ENCODE results near the gene NUP133.

NUP133 gene

DNA sequence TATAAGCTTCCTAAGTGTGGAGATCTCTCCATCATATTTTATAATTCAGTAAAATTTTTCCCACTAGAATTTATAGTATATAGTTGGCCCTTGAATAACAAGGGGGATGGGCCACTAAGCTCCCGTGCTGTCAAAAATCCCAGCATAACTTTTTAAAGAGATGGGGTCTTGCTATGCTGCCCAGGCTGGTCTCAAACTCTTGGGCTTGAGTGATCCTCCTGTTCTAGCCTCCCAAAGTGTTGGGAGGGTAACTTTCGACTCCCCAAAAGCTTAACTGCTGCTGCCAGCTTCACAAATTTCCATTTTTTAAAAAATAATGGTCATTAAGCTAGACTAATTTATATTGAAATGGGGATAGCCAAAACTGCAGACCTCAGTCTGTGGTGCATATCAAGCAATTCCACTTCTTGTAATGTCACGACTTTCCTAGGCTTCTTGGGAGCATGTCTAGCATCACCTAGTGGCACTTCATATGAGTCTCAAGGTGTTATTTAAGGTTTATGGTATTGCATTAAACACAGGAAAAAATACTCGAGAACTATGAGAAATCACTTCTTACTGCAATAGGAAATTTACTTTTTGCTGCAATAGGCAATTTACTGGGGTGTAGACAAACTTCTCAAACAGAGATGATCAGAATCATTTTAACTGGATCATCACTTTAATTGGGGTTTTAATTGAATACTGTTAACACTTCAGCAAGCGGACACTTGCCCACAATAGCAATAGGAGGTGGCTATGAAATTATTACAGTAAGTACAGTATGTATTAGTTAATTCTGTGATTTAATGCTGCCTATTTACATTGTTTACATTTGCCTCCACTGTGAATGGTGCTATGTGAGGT is 55.0 kb downstream of the NUP133 start:
- no peak overlapping the region for H3K9ac ChIP-seq (ENCODE audit: low read length in 2 of 2)
- no peaks in the 10 kb centered on the region for H3K4me1 ChIP-seq (ENCODE audit: control insufficient read depth, insufficient read depth, low read length)
- H3K4me3 ChIP-seq (ENCODE audit: low read length in 2 of 2) = no peak overlapping the region
- H3K27ac ChIP-seq (ENCODE audit: low read length) = no peak overlapping the region
- H3K9me3 ChIP-seq (ENCODE audit: control insufficient read depth in 2 of 2, low read length in 2 of 2) = no peaks in the 10 kb centered on the region
- H3K27me3 ChIP-seq (ENCODE audit: control insufficient read depth in 1 of 2, insufficient read depth in 2 of 2, low read length in 2 of 2) = no peaks in the 10 kb centered on the region
- H3K36me3 ChIP-seq (ENCODE audit: control insufficient read depth in 2 of 2, insufficient read depth in 2 of 2, low read length in 2 of 2) = peaks cover 15 to 33% of the 10 kb centered on the region in 2 donors

DNA sequence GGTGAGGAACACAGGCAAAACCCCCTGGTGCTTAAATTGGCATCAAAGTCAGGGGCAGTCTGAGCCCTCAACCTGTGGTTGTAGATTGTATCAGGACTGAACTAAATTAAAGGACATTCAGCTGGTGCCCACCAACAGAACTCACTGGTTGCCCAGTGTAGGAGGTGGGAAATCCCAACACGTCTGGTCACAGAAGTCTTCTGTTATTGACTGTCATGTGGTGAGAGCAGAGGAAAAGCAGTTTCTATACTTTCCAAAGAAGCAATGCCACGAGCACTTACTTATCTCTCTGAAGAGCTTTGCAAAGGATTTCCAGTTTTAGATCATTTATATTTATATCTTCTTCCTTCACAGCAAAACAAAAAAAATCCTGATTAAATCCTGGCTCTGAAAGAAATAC is 59.3 kb downstream of the NUP133 start:
- H3K9ac ChIP-seq (ENCODE audit: low read length in 2 of 2) = no peak overlapping the region

DNA sequence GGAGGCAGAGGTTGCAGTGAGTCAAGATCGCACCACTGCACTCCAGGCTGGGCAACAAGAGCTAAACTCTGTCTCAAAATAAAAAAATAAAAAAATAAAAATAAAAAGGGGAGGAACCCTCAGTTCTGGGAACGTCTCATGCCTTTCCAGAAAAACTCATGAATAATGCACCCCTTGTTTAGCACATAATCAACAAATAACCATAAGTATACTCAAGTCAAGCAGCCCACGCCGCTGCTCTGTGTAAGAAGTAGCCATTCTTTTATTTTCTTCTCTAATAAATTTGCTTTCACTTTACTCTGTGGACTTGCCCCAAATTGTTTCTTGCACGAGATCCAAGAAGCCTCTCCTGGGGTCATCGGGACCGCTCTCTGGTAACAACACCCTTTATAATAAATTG is 59.8 kb downstream of the NUP133 start:
- Histone ChIP-seq H3K9ac (ENCODE audit: low read length in 2 of 2) (no peak overlapping the region), H3K4me3 (ENCODE audit: low read length in 2 of 2) (no peak overlapping the region), H3K27ac (ENCODE audit: low read length) (no peak overlapping the region), H3K4me1 (ENCODE audit: control insufficient read depth, insufficient read depth, low read length) (no peaks in the 10 kb centered on the region), H3K9me3 (ENCODE audit: control insufficient read depth in 2 of 2, low read length in 2 of 2) (no peaks in the 10 kb centered on the region), H3K27me3 (ENCODE audit: control insufficient read depth in 1 of 2, insufficient read depth in 2 of 2, low read length in 2 of 2) (no peaks in the 10 kb centered on the region), H3K36me3 (ENCODE audit: control insufficient read depth in 2 of 2, insufficient read depth in 2 of 2, low read length in 2 of 2) (peaks cover 16 to 32% of the 10 kb centered on the region in 2 donors)

More for the DNA sequence above, 59.3 kb downstream of the NUP133 start:
- Histone ChIP-seq H3K4me1 (ENCODE audit: control insufficient read depth, insufficient read depth, low read length) (no peaks in the 10 kb centered on the region), H3K36me3 (ENCODE audit: control insufficient read depth in 2 of 2, insufficient read depth in 2 of 2, low read length in 2 of 2) (peaks cover 17 to 32% of the 10 kb centered on the region in 2 donors), H3K9me3 (ENCODE audit: control insufficient read depth in 2 of 2, low read length in 2 of 2) (no peaks in the 10 kb centered on the region), H3K4me3 (ENCODE audit: low read length in 2 of 2) (no peak overlapping the region), H3K27me3 (ENCODE audit: control insufficient read depth in 1 of 2, insufficient read depth in 2 of 2, low read length in 2 of 2) (no peaks in the 10 kb centered on the region), H3K27ac (ENCODE audit: low read length) (no peak overlapping the region)

DNA sequence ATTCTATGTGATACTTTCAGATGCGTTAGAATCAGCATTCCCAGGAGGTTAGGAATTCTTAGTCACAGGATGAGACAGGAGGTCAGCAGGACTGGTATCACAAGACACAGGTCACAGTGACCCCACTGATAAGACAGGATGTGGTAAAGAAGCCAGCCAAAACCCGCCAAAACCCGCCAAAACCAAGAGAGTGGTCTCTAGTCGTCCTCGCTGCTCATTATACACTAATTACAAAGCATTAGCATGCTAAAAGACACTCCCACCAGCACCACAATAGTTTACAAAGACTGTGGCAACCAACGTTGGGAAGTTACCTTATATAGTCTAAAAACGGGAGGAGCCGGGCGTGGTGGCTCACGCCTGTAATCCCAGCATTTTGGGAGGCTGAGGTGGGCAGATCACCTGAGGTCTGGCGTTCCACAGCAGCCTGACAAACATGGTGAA is 60.3 kb downstream of the NUP133 start:
- Histone ChIP-seq H3K9ac (ENCODE audit: low read length in 2 of 2) (no peak overlapping the region), H3K4me1 (ENCODE audit: control insufficient read depth, insufficient read depth, low read length) (no peaks in the 10 kb centered on the region), H3K27ac (ENCODE audit: low read length) (no peak overlapping the region), H3K4me3 (ENCODE audit: low read length in 2 of 2) (no peak overlapping the region), H3K27me3 (ENCODE audit: control insufficient read depth in 1 of 2, insufficient read depth in 2 of 2, low read length in 2 of 2) (no peaks in the 10 kb centered on the region), H3K36me3 (ENCODE audit: control insufficient read depth in 2 of 2, insufficient read depth in 2 of 2, low read length in 2 of 2) (peaks cover 16 to 32% of the 10 kb centered on the region in 2 donors), H3K9me3 (ENCODE audit: control insufficient read depth in 2 of 2, low read length in 2 of 2) (no peaks in the 10 kb centered on the region)

DNA sequence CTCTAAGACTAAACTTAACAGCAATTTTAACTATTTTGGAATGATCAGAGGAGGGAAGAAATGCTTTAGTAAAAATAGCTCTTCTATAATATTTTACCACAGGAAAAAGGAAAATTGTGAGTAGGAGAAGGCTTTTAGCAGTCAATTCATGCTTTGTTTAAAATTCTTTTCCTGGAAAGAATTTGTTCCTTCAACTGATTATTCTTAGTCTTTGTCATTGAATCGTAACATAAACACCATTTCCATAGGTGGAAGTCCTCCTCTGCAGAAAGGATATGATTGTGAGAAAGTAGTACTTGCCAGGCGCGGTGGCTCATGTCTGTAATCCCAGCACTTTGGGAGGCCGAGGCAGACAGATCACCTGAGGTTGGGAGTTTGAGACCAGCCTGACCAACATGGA is 62.3 kb downstream of the NUP133 start:
- Histone ChIP-seq H3K4me3 (ENCODE audit: low read length in 2 of 2) (no peak overlapping the region), H3K9me3 (ENCODE audit: control insufficient read depth in 2 of 2, low read length in 2 of 2) (no peaks in the 10 kb centered on the region), H3K36me3 (ENCODE audit: control insufficient read depth in 2 of 2, insufficient read depth in 2 of 2, low read length in 2 of 2) (peaks cover 16 to 20% of the 10 kb centered on the region in 2 donors), H3K27ac (ENCODE audit: low read length) (no peak overlapping the region), H3K9ac (ENCODE audit: low read length in 2 of 2) (no peak overlapping the region), H3K4me1 (ENCODE audit: control insufficient read depth, insufficient read depth, low read length) (no peaks in the 10 kb centered on the region), H3K27me3 (ENCODE audit: control insufficient read depth in 1 of 2, insufficient read depth in 2 of 2, low read length in 2 of 2) (no peaks in the 10 kb centered on the region)

DNA sequence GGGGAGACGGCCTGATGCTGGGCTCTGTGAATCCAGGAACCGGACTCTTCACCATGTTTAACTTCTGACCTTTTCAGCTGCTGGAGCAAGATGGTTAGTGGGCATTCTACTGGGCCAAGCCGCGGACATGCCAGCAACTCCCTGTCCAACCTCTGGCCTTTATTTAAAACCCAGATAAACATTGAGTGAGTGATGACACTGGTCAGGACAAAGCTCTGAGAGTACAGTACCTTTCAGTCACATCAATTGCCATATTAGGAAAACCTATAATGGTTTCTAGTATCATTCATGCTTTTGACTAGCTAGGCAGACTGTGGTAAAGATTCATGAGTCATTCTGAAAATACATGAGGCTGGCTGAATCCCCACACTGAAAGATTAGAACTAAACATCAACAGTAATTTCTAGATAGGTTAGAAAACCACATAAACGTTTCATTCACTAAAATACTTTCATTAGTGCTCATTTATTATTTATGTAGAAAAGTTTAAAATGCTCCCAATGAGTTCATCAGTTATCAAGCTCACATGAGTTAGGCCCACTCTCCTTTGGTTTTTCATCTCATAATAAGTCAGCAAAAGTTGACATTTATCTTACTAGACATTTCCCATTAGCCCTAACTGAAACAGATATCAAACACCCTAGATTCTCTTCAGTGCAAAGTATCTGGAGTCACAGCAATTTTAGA is 67.1 kb downstream of the NUP133 start:
- no peak overlapping the region for H3K4me3 ChIP-seq (ENCODE audit: low read length in 2 of 2)
- H3K36me3 ChIP-seq (ENCODE audit: control insufficient read depth in 2 of 2, insufficient read depth in 2 of 2, low read length in 2 of 2) = peaks cover 10 to 11% of the 10 kb centered on the region in 2 donors
- H3K9ac ChIP-seq (ENCODE audit: low read length in 2 of 2) = no peak overlapping the region
- H3K9me3 ChIP-seq (ENCODE audit: control insufficient read depth in 2 of 2, low read length in 2 of 2) = no peaks in the 10 kb centered on the region
- no peak overlapping the region for H3K27ac ChIP-seq (ENCODE audit: low read length)
- H3K4me1 ChIP-seq (ENCODE audit: control insufficient read depth, insufficient read depth, low read length) = no peaks in the 10 kb centered on the region
- peaks cover 0 to 2% of the 10 kb centered on the region in 2 donors for H3K27me3 ChIP-seq (ENCODE audit: control insufficient read depth in 1 of 2, insufficient read depth in 2 of 2, low read length in 2 of 2)

DNA sequence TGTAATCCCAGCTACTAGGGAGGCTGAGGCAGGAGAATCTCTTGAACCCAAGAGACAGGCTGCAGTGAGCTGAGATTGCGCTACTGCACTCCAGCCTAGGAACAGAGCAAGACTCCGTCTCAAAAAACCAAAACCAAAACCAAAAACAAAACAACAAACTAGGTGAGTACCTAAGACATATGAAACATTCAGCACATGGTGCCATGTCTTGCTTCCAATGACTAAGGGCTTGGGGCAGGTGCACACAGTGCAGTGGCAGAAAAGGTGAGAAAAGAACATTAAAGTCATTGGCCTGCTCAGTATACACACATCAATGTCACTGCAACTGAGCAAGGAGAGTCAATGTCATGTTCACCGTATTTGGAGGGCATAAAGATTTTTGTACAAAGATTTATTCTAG is 70.1 kb downstream of the NUP133 start:
- peaks cover 16 to 22% of the 10 kb centered on the region in 2 donors for H3K27me3 ChIP-seq (ENCODE audit: control insufficient read depth in 1 of 2, insufficient read depth in 2 of 2, low read length in 2 of 2)
- no peak overlapping the region for H3K27ac ChIP-seq (ENCODE audit: low read length)
- H3K9me3 ChIP-seq (ENCODE audit: control insufficient read depth in 2 of 2, low read length in 2 of 2) = no peaks in the 10 kb centered on the region
- H3K36me3 ChIP-seq (ENCODE audit: control insufficient read depth in 2 of 2, insufficient read depth in 2 of 2, low read length in 2 of 2) = peaks cover 5 to 8% of the 10 kb centered on the region in 2 donors
- no peak overlapping the region for H3K9ac ChIP-seq (ENCODE audit: low read length in 2 of 2)
- H3K4me1 ChIP-seq (ENCODE audit: control insufficient read depth, insufficient read depth, low read length) = peaks cover 20% of the 10 kb centered on the region
- H3K4me3 ChIP-seq (ENCODE audit: low read length in 2 of 2) = no peak overlapping the region

DNA sequence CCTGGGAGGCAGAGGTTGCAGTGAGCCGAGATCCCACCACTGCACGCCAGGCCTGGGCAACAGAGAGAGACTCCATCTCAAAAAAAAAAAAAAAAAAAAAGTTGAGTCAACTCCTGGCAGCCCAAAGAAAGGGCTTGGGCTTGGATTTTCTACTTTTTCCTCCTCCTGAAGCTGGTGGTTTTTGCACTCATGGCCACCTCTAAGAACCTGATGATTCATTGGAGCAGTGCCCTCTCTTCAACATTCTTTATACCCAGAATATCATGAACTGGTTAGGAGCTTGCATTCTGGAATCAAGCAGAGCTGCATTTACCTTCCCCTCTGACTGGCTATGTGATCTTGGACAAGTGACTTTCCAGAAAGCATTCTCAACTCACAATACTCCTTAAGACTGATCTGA is 70.7 kb downstream of the NUP133 start:
- Histone ChIP-seq H3K4me3 (ENCODE audit: low read length in 2 of 2) (no peak overlapping the region), H3K9ac (ENCODE audit: low read length in 2 of 2) (no peak overlapping the region), H3K27me3 (ENCODE audit: control insufficient read depth in 1 of 2, insufficient read depth in 2 of 2, low read length in 2 of 2) (peaks cover 21 to 27% of the 10 kb centered on the region in 2 donors), H3K27ac (ENCODE audit: low read length) (no peak overlapping the region), H3K36me3 (ENCODE audit: control insufficient read depth in 2 of 2, insufficient read depth in 2 of 2, low read length in 2 of 2) (peaks cover 5 to 8% of the 10 kb centered on the region in 2 donors), H3K9me3 (ENCODE audit: control insufficient read depth in 2 of 2, low read length in 2 of 2) (no peaks in the 10 kb centered on the region), H3K4me1 (ENCODE audit: control insufficient read depth, insufficient read depth, low read length) (peaks cover 25% of the 10 kb centered on the region)

DNA sequence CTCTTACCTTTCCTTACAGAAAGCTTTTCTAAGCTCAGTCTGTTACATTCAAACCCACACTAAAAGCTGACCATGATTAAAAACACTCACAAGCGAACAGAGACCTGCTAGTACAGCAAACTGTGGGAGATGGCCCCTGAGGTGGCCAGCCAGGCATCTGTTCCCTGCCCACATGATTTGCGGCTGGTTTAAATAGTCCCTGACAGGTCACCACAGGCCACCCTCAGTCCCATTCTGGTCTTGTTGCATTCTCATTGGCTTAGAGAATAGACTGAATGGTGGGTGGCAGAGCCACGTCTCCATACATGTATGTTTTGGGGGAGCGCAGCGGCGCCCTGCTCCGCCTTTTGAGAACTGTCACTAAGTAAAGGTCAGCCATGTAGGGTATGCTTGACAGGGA is 71.9 kb downstream of the NUP133 start:
- Histone ChIP-seq H3K4me1 (ENCODE audit: control insufficient read depth, insufficient read depth, low read length) (peaks cover 36% of the 10 kb centered on the region), H3K9ac (ENCODE audit: low read length in 2 of 2) (no peak overlapping the region), H3K36me3 (ENCODE audit: control insufficient read depth in 2 of 2, insufficient read depth in 2 of 2, low read length in 2 of 2) (peaks cover 5 to 8% of the 10 kb centered on the region in 2 donors), H3K27ac (ENCODE audit: low read length) (no peak overlapping the region), H3K4me3 (ENCODE audit: low read length in 2 of 2) (no peak overlapping the region), H3K9me3 (ENCODE audit: control insufficient read depth in 2 of 2, low read length in 2 of 2) (no peaks in the 10 kb centered on the region), H3K27me3 (ENCODE audit: control insufficient read depth in 1 of 2, insufficient read depth in 2 of 2, low read length in 2 of 2) (peaks cover 30 to 38% of the 10 kb centered on the region in 2 donors)

DNA sequence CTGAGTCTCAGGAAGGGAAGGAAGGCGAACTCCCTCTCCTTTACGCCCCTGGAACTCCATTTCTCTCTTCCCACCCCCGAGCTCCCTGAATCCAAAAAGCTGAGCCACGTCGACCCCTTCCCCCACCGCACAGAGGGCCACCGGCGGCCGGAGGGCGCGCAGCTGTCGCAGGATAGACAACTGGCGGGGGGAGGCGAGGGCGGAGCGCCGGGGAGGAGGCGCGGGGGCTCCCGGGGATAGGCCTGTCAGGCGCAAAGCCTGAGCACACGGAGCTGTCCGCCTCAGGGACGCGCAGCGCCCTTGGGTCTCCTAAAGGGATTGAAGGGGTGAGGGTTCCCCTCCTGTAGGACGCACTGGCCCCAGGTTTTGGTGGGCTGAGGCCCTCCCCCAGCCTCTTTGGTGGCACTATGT is 73.5 kb downstream of the NUP133 start:
- H3K4me1 ChIP-seq (ENCODE audit: control insufficient read depth, insufficient read depth, low read length) = peaks cover 43% of the 10 kb centered on the region
- no peak overlapping the region for H3K27ac ChIP-seq (ENCODE audit: low read length)
- no peaks in the 10 kb centered on the region for H3K36me3 ChIP-seq (ENCODE audit: control insufficient read depth in 2 of 2, insufficient read depth in 2 of 2, low read length in 2 of 2)
- H3K4me3 ChIP-seq (ENCODE audit: low read length in 2 of 2) = peak overlapping the region in 1 of 2 donors; percentile 54
- H3K9ac ChIP-seq (ENCODE audit: low read length in 2 of 2) = no peak overlapping the region
- H3K9me3 ChIP-seq (ENCODE audit: control insufficient read depth in 2 of 2, low read length in 2 of 2) = no peaks in the 10 kb centered on the region
- peaks cover 43 to 53% of the 10 kb centered on the region in 2 donors for H3K27me3 ChIP-seq (ENCODE audit: control insufficient read depth in 1 of 2, insufficient read depth in 2 of 2, low read length in 2 of 2)
